ENCODE measurements around the gene YJEFN3.

Gene YJEFN3

DNA sequence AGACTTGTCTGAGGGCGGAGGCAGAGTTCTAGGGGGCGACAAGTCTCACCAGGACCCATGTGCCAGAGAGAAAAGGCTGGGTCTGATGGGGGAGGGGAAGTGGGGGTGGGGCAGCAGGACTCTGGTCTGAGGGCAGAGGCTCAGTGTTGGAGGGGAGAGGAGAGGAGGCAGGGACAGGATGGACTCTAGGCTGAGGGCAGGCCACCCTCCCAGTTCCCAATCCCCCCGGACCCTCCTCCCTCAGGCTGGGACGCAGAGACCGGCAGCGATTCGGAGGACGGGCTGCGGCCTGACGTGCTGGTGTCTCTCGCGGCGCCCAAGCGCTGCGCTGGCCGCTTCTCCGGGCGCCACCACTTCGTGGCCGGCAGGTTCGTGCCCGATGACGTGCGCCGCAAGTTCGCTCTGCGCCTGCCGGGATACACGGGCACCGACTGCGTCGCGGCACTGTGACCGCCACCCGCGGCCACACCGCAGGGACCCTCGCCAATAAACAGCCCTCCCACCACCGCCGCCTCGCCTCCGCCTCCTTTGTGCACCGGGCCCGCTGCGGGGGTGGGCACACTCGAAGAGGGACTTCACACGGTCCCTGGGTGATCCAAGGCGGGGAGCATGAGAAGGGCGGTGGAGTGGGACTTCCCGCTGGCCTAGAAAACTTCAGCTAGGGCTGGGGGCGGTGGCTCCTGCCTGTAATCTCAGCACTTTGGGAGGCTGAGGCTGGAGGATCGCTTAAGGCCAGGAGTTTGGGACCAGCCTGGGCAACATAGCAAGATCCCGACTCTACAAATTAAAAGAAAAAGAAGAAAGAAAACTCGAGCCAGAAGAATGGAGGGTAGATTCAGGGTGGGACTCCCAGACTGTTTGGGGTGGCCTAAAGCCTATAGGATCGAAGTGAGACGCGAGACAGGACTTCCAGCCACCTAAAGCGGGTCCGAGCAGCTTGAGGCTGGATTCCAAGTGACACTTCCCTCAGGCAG, 8.7 kb downstream of the YJEFN3 start:
- no peak for DNase-seq (ENCODE audit: low read depth in 1 of 2, low spot score in 1 of 2)

DNA sequence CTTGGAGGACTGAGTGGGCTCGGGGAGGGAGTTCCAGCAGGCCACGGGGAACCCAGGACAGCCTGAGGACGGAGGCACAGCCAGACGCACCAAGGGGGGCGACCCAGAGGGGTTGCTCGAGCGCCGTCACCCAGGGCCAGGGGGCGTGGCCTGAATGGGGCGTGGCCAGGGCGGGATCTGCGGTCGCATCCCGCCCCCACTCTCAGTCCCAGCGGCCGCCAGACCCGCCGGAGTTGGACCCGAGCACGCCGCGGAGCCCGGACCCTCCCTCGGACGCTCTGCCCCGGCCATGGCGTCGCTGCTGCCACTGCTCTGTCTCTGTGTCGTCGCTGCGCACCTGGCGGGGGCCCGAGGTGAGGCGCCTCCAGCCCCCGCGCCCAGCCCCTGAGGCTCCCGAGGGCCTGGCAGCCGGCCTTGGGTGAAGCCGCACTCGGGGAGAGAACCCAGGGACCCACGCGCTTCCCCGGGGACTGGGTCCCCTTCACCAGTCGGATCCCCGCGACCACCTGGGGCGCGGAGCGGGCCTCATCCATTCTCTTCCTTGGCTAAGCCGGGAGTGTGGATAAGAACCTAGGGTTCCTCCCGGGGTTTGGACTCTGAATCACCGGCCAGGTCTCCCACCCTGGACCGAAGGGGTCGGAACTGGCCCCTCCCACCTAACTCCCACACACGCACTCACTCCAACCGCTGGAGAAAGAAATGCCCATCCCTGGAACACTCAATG, 9.5 kb downstream of the YJEFN3 start, which contains the start of gene CILP2:
CILP2 (plus strand) TSS at position 205 of the 724 bp plus-strand sequence; CDS start at position 290, 85 bp downstream.
- peak in 1 of 2 donors; percentile 30 for DNase-seq (ENCODE audit: low read depth in 1 of 2, low spot score in 1 of 2)

DNA sequence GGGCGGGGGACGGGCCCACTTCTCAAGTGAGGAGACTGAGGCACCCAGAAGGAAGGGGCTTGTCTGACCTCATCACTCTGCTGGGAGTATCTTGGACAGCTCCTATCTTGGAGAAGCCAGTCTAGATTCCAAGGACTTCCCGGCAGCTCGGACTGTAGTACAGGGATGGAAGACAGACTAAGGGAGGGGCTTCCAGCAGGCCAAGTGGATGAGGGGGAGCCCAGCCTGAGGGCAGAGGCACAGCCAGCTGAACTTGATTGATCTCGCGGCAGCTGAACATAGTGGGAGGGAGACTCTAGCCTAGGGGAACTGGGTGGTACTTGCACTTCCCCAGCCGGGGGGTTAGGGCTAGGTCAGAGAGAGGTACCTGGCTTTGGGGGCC, 10.1 kb downstream of the YJEFN3 start:
- no peak for DNase-seq (ENCODE audit: low read depth in 1 of 2, low spot score in 1 of 2)

DNA sequence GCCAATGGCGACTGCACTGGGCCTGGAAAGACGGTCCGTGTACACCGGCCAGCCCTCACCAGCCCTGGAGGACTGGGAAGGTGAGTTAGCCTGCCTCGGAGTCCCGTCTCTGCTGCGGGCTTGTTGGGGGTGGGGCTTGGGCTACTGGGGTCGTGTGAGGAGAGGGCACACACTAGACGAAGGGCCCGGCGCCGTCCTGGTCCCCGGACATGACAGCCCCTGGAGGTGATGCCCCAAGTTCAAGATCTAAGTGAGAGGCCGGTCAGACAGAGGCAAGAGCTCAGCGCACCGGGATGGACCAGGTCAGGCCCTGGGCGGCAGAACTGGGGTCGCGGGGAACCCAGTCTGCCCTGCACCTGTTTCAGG, 11.0 kb downstream of the YJEFN3 start:
- no peak for DNase-seq (ENCODE audit: low read depth in 1 of 2, low spot score in 1 of 2)

DNA sequence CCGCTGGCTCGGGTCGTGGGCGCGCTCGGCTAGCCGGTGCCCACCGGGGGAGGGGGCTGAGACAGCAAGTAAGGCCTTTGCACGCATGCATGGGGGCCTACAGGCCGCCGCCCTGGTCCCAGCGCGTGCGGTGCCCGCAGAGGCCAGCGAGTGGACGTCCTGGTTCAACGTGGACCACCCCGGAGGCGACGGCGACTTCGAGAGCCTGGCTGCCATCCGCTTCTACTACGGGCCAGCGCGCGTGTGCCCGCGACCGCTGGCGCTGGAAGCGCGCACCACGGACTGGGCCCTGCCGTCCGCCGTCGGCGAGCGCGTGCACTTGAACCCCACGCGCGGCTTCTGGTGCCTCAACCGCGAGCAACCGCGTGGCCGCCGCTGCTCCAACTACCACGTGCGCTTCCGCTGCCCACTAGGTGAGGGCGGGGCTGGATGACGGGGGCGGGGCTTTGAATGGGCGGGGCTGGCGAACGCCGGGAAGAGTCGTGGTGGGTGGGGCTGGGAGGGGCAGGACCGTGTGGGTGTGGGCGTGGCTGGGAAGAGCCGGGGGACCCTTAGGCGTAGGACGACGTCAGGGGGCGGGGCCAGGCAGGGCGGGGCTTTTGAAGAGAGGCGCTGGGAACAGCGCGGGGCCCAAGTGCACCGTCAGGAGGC, 11.5 kb downstream of the YJEFN3 start:
- DNase-seq (ENCODE audit: low read depth in 1 of 2, low spot score in 1 of 2), result peak; percentile 25 to 49

DNA sequence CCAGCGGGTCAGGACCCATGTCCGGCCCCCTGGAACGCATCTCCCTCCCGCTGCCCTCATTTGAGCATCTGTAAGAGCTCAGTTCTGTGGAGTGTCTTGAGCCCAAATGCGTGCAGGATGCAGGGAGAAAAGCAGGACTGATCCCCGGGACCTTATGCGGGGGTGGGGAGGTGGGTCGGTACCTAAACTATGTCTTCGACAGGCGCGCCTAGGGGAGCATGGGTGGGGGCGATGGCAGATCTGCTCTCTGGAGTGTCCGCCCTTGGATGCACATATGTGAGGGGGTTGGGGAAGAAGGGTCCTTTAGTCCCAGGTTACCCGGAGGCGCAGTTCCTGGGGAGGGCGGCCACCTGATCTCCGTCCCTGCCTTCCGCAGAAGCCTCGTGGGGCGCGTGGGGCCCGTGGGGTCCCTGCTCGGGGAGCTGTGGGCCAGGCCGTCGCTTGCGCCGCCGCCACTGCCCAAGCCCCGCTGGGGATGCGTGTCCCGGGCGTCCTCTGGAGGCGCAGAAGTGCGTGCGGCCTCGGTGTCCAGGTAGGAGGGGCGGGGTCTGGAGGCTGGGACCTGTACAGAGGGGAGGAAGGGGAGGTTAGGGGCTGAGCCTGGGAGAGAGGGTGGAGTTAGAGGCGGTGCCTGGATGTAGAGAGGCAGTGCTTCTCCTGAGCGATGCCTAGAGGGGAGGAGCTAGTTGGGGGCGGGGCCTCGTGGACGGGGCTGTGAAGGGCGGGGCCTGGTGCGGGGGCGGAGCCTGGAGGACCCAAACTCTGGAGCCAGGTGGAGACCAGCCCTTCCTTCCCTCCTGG, 12.2 kb downstream of the YJEFN3 start:
- DNase-seq (ENCODE audit: low read depth in 1 of 2, low spot score in 1 of 2), result peak; percentile 44 to 58

DNA sequence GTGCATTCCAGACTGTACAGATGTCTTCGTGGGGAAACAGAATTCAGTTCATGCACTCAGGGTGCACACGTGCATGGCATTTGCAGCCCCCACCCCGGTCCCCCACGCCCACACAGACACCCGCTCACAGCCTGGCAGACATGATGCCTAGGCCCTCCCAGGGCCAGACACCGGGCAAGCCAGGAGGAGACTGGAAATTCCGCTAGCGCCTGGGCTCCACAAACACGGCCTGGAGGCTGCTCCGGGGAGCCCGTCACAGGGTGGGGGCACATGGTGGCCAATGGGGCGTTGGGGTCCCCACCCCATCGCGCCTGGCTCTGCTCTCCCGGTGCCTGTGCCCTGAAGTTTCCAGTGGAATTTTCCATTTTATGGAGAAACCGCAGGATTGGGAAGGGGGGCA, 12.9 kb downstream of the YJEFN3 start:
- no peak for DNase-seq (ENCODE audit: low read depth in 1 of 2, low spot score in 1 of 2)

DNA sequence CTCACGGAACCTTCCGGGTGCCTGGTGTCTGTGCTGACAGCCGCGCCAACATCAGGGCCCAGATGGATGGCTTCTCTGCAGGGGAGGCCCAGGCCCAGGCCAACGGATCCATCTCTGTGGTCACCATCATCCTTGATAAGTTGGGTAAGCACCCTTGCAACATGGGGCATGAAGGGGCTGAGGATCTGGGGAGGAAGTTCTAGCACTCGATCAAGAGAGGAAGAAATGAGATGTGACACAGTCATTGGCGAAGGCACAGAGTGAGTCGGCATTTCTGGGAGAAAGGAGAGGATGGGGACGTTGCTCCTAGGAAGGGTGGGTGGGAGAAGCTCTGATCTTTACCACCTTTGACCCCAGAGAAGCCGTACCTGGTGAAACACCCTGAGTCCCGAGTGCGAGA, 13.8 kb downstream of the YJEFN3 start:
- DNase-seq (ENCODE audit: low read depth in 1 of 2, low spot score in 1 of 2), result no peak

DNA sequence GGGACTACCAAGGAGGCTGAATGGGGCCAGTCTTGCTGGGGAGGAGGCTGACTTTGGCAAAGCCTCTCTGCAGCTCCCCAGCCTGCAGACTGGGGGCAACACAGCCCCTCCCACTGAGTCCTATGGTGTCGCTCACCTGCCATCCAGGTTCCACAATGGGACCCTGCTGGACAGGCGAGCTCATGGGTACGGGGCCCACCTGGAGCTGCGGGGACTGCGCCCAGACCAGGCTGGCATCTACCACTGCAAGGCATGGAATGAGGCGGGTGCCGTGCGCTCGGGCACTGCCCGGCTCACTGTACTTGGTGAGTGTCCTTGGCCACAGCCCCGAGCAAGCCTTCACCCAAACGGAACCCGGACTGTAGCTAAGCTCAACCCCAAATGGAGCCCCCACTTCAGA, 14.4 kb downstream of the YJEFN3 start:
- DNase-seq (ENCODE audit: low read depth in 1 of 2, low spot score in 1 of 2), result no peak

DNA sequence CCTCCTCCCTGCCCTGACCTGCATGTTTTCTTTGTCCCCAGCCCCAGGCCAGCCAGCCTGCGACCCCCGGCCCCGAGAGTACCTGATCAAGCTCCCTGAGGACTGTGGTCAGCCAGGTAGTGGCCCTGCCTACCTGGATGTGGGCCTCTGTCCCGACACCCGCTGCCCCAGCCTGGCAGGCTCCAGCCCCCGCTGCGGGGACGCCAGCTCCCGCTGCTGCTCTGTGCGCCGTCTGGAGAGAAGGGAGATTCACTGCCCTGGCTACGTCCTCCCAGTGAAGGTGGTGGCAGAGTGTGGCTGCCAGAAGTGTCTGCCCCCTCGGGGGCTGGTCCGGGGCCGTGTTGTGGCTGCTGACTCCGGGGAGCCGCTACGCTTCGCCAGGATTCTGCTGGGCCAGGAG, 14.9 kb downstream of the YJEFN3 start:
- no peak for DNase-seq (ENCODE audit: low read depth in 1 of 2, low spot score in 1 of 2)

DNA sequence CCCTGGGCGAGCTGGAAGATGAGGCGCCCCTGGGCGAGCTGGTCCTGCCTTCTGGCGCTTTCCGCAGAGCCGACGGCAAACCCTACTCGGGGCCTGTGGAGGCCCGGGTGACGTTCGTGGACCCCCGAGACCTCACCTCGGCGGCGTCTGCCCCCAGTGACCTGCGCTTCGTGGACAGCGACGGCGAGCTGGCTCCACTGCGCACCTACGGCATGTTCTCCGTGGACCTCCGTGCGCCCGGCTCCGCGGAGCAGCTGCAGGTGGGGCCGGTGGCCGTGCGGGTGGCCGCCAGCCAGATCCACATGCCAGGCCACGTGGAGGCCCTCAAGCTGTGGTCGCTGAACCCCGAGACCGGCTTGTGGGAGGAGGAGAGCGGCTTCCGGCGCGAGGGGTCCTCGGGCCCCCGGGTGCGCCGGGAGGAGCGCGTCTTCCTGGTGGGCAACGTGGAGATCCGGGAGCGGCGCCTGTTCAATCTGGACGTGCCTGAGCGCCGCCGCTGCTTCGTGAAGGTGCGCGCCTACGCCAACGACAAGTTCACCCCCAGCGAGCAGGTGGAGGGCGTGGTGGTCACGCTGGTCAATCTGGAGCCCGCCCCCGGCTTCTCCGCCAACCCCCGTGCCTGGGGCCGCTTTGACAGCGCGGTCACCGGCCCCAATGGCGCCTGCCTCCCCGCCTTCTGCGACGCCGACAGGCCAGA, 15.7 kb downstream of the YJEFN3 start:
- DNase-seq (ENCODE audit: low read depth in 1 of 2, low spot score in 1 of 2), result no peak

DNA sequence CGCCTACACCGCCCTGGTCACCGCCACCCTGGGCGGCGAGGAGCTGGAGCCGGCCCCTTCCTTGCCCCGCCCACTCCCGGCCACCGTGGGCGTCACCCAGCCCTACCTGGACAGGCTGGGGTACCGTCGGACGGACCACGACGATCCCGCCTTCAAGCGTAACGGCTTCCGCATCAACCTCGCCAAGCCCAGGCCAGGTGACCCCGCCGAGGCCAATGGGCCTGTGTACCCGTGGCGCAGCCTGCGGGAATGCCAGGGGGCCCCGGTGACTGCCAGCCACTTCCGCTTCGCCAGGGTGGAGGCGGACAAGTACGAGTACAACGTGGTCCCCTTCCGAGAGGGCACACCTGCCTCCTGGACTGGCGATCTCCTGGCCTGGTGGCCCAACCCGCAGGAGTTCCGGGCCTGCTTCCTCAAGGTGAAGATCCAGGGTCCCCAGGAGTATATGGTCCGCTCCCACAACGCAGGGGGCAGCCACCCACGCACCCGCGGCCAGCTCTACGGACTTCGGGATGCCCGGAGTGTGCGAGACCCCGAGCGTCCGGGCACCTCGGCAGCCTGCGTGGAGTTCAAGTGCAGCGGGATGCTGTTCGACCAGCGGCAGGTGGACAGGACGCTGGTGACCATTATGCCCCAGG, 16.4 kb downstream of the YJEFN3 start:
- no peak for DNase-seq (ENCODE audit: low read depth in 1 of 2, low spot score in 1 of 2)

DNA sequence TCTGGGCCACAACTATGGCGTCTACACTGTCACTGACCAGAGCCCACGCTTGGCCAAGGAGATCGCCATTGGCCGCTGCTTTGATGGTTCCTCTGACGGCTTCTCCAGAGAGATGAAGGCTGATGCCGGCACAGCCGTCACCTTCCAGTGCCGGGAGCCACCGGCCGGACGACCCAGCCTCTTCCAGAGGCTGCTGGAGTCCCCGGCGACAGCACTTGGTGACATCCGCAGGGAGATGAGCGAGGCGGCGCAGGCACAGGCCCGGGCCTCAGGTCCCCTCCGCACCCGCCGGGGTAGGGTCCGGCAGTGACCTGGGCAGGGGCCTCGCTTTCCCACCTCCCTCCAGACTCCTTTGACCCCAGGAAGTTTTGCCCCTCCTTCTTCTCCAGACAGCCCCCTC, 17.0 kb downstream of the YJEFN3 start:
- no peak for DNase-seq (ENCODE audit: low read depth in 1 of 2, low spot score in 1 of 2)

DNA sequence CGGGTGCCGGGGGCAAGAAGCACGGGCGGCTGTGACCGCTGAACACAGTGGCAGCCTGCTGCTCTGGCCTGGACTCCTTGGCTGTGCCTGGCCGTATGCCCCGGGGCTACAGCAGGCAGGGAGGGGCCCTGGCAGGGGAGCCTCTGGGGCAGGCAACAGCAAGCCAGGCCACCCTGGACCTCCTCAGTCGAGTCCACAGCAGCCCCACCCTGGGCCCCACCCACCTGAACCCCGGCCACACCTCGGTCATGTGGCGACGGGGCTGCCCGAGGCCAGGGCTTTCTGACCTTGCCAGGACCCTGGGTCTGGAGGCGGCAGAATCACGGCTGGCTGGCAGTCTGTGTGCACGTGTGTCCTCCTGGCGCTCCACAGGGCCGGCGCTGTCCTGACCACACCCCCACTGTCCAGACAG, 18.0 kb downstream of the YJEFN3 start:
- DNase-seq (ENCODE audit: low read depth in 1 of 2, low spot score in 1 of 2), result no peak

DNA sequence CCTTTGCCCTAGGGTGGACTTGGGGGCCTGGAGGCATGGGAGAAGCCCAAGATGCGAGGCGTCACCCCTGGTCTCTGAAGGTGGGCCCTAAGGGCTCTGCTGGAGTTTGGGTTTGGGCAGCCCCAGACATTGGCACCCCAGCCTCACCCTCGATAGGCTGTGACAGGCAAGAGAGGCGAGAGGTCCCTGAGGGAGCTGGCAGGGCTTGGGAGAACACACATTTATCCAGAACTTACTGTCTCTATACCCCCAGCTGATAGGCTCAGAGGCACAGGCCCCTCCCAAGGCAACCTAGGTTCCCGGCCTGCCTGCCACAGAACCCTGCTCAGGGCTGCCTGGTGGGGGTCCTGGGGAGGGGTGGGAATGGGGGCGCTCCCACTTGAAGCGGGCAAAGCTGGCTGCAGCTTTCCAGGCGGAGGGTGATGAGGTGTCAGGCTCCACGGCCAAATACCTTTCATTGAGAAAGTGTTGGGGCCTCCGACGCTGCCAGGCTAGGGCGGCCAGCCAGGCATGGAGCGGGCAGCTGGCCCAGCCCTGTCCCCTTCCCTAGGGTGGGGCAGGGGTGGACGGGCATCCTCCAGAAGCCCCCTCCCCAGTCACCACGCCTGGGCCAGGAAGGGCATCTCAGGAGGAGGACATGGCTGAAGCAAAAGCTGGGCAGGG, 19.1 kb downstream of the YJEFN3 start:
- no peak for DNase-seq (ENCODE audit: low read depth in 1 of 2, low spot score in 1 of 2)

DNA sequence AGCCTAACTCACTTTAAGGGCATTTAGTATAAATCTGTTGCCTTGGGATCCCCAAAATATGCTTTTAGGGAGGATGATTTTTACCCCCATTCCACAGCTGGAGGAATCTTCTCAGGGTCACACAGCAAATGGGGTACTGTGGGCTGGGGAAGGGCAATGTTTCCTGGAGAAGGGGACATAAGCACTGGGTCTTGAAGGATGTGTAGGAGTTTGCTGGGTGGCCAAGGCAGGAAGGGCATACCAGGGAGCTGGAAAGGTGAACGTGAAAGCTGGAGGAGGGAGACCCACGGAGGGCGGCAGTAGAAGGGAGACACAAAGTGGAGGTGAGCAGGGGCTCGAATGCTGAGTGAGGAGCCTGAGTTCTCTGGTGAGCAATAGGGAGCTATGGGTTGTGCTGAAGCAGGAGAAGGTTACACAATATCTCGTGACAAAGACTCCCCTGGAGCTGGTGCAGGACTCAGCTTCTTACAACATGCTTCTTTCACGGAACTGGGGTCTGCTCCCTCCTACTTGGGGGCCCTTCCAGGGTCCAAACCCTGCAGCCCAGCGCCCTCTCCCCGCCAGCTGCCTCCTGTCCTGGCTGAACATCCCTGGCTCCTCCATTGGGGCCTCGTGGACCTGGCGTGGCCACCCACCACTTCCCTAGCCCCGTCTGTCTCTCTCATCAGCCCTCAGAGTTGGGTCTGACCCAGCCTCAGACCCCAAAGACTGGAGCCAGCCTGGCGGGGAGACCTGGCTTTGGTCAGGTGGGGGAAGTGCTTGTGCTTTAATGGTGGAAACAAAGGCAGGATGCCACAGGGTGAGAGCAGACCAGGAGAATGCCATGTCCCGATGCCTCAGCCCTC, 20.4 kb downstream of the YJEFN3 start:
- DNase-seq (ENCODE audit: low read depth in 1 of 2, low spot score in 1 of 2), result no peak

DNA sequence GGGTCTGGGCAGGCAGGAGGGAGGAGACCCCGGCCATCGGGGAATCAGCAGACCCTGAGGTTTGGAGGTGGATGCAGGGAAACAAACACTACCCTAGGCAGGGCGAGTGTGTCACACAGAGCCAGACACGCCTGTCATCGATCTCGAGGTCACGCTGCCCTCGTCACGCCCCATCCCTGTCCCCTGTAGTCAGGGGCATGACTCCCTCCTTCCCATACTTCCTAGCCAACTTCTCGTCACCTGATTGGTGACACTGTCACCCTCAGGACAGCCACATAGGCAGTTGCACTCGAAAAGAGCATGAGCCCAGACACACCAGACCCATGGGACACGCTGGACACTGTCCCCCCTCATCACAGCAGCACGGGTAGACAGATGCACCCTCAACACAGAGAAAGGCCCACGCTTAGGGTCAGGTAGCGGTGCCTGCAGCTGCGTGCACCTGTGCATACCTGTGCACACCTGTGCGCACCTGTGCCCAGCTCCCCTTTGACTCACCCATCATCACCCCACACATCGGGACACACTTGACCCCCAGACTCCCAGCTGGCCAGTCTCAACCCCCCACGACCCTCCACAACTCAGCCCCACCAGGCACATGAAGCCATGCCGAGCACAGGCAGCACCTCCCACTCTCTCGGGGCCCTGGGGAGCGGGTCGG, 21.2 kb downstream of the YJEFN3 start:
- no peak for DNase-seq (ENCODE audit: low read depth in 1 of 2, low spot score in 1 of 2)

DNA sequence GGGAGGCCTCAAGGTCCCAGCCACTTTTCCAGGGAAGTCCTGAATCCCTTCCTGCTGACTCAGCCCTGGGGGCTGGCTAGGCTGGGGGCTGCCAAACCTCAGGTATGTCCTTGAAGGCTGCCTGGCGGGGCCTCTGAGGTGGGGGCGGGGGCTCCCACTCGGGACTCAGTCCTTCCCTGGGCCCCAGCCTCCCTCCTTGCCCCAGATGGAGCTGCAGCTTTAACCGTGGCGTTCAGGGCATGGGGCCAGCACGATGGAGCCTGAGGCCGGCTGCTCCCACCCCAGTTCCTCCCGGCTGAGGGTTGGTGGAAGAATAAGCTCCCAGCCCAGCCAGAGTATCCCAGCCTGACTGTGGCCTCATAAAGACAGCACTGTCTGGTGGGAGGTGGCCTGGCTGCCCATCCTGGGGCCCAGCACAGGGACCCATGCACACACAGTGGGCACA, 21.8 kb downstream of the YJEFN3 start:
- DNase-seq (ENCODE audit: low read depth in 1 of 2, low spot score in 1 of 2), result no peak

Data from activated T-helper 1 cell treated with anti-CD3 and anti-CD28 coated beads, Interleukin-2, amount 50 U/mL, for 16 hours (primary cell).